Measurements from ENCODE around the gene LTBP2. TPM values are rescaled to one million over a fixed set of nuclear protein-coding genes. Genes with fewer than 3 reads are reported as not detected.
A peak's percentile ranks its signal among the peaks of the same experiment; 100 is the strongest.

Gene LTBP2
- total RNA-seq, 1 donor: 157 TPM

DNA sequence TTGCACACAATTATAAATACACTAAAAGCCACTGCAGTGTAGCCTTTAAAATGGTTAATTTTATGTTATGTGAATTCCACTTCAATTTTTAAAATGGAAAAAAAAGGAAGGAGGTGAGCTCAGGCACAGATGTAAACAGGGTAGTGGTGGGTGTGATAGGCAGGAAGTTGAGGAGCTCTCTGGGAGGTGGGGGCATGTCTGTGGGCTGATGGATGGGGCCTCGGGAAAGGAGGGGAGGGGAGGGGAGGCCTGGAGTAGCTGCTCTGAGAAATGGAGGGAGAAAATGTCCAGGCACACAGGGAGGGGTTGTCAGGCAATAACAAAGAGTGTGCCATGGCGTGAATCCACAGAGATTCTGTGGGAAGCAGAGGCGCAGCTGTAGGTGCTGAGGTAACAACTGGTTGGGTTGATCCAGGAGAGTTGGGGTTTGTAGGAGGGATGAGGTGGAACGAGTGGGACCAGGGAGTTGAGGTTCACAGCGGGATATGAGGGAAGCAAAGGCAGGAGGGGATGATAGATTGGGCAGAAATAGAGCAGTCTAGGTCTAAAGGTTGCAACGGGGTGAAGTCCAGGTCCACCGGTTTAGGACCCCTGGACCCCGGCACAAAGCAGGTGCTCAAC is 57.2 kb downstream of the LTBP2 start:
- H3K4me3 ChIP-seq (ENCODE audit: low read depth, low read length): no peak overlapping the region
- DNase-seq (ENCODE audit: low read depth): no peak
- TF ChIP-seq, protein P1, sequence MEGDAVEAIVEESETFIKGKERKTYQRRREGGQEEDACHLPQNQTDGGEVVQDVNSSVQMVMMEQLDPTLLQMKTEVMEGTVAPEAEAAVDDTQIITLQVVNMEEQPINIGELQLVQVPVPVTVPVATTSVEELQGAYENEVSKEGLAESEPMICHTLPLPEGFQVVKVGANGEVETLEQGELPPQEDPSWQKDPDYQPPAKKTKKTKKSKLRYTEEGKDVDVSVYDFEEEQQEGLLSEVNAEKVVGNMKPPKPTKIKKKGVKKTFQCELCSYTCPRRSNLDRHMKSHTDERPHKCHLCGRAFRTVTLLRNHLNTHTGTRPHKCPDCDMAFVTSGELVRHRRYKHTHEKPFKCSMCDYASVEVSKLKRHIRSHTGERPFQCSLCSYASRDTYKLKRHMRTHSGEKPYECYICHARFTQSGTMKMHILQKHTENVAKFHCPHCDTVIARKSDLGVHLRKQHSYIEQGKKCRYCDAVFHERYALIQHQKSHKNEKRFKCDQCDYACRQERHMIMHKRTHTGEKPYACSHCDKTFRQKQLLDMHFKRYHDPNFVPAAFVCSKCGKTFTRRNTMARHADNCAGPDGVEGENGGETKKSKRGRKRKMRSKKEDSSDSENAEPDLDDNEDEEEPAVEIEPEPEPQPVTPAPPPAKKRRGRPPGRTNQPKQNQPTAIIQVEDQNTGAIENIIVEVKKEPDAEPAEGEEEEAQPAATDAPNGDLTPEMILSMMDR (IDR thresholded peaks at IDR 0.05; ENCODE audit: insufficient read depth, low read length): no peak

DNA sequence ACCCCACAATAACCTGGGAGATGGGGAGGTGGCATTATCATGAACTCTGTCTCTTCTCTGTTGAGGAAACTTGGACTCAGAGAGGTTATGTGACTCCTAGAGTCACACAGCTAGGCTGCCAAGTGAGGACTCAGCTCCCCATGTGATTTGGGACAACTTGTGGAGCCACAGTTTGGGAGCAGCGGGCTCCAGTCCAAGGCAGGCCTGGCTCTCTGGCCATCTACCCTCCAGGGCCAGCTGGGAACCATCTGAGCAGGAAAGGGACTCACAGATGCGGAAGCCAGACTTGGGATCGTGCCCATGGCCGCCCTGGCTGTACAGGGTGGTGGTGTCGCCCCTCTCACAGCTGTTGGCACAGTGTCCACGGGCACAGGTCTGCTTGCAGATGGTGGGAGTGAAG is 59.4 kb downstream of the LTBP2 start:
- no peak overlapping the region for H3K4me3 ChIP-seq (ENCODE audit: low read depth, low read length)
- DNase-seq (ENCODE audit: low read depth): peak; percentile 55
- TF ChIP-seq, protein P1 (IDR thresholded peaks at IDR 0.05; ENCODE audit: insufficient read depth, low read length): peak; percentile 5

DNA sequence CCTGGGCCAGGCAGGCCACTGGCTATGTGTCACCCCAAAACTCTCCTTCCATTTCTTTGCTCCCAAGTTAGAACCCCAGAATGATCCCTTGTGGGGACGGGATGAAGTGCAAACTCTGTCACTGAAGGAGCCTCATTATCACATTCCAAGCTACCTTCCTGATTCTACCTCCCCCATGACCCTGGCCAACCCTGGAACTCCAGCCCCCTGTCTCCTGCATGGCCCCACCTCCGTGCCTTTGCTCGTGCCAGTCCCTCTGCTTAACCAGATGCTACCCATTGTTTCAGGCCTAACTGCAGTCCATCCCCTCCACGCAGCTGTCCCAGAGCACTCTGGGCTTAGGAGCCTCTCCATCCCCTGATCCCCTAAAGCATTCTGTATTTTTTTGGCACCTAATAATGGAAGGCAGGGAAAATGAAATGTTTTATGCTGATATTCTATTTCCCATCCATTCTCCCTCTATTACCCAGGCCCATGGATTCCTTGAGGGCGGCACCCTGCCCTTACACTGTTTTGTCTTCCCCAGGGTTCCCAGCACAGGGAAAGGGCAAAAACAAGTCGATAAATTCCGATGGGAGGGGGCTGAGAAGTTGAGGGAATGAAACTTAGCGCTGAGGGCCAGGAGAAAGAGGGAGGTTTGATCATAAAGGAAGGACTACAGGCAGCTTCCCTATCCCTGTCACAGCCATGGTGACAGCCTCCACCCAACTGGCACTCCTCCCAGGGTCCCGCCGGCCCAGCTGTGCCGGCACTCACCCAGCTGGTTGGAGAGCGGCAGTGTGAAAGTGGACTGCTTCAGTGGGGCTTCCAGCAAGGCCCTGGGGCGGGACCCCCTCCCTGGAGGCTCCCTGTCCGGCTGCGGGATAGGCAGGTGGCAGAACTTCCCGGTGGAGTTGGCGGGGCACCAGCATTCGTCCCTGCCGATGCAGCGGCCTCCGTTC is 60.3 kb downstream of the LTBP2 start:
- TF ChIP-seq, protein P1 (IDR thresholded peaks at IDR 0.05; ENCODE audit: insufficient read depth, low read length): no peak
- DNase-seq (ENCODE audit: low read depth): no peak
- no peak overlapping the region for H3K4me3 ChIP-seq (ENCODE audit: low read depth, low read length)

DNA sequence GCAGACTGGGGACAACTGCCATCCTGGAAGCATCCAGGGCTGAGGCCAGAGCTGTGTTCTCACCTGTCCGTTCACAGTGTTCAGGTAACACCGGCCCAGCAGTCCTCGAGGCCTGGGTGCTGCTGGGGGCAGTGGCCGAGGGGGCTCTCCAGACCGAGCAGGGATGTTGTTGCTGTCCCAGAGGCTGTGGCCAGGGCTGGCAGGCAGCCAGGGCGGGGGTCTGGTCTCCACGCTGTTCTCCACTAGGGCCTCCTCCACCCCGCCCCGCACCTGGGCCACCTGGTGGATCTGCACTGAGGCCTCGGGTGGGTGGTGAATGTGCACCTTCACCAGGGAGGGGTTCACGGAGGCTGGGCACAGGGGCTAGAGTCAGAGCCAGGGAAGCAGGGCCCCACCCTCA is 61.0 kb downstream of the LTBP2 start:
- TF ChIP-seq, protein P1 (IDR thresholded peaks at IDR 0.05; ENCODE audit: insufficient read depth, low read length): no peak
- DNase-seq (ENCODE audit: low read depth): no peak
- no peak overlapping the region for H3K4me3 ChIP-seq (ENCODE audit: low read depth, low read length)

DNA sequence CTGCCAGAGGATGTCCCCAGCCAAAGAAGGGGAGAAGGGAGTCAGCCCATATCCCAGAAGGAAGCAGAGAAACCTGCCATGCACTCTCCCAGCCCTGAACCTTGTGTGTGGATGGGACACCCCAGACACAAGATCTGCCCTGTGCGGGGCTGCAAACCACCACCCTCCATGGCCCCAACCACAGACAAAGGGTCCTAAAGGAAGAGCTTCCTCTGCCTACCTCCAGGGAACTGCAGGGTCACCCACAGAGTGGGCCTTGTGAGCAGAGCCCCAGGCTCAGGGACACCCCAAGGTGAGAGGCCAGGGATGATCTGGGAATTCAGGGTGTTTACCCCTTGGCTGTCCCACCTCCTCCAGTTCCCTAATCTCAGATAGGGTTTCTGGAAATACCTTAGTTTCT is 62.0 kb downstream of the LTBP2 start:
- no peak overlapping the region for H3K4me3 ChIP-seq (ENCODE audit: low read depth, low read length)
- DNase-seq (ENCODE audit: low read depth): no peak
- TF ChIP-seq, protein P1 (IDR thresholded peaks at IDR 0.05; ENCODE audit: insufficient read depth, low read length): no peak

DNA sequence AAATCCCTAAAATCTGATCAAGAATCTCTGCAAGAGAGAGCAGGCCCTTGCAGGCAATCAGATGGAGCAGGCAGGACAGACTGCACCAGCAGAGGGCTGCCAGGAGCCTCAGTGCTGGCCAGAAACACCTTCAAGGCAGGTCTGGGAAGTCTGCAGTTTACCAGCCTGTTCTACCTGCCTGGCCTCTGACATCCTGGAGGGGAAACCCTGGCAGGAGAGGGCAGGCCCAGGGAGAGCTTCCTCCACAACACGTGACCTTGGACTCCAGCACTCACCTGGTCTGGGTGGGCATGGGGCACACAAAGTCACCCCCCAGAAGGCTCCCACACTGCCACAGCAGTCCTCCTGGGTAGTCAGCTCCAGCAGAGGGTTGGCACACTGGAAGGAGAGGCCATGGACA is 62.4 kb downstream of the LTBP2 start:
- TF ChIP-seq, protein P1 (IDR thresholded peaks at IDR 0.05; ENCODE audit: insufficient read depth, low read length): peak; percentile 34
- DNase-seq (ENCODE audit: low read depth): no peak
- no peak overlapping the region for H3K4me3 ChIP-seq (ENCODE audit: low read depth, low read length)

Measured in fibroblast of the aortic adventitia (primary cell).